Lower leg skin (tissue), 4 donors: ENCODE data around the gene SLC35B4. TPM values are rescaled to one million over a fixed set of nuclear protein-coding genes. Genes with fewer than 3 reads are reported as not detected.

Experiments used
- DNase-seq, 2 donors: peaks; one replicate each; pipeline ENCODE4 v3.0.0-alpha.2; 2019; ENCODE audit warnings: low spot score in 2 of 2
- H3K4me3 ChIP-seq: fragments of 200-600 bp; sonication (generic); 2 replicates; pipeline ENCODE4 v1.5.1; 2017; ENCODE audit warnings: mild to moderate bottlenecking, low read depth; ENCODE audit not compliant: poor library complexity, severe bottlenecking
- POLR2A ChIP-seq, 2 donors: fragments of 450-650 bp; IDR thresholded peaks; one replicate each; pipeline ENCODE4 v1.6.1; 2016 to 2017; ENCODE audit warnings: antibody characterized with exemption in 2 of 2, mild to moderate bottlenecking in 1 of 2, moderate library complexity in 1 of 2
- WGBS, 2 donors: methylation state at CpG; one replicate each; pipeline ENCODE4 v1.1.5; 2018; 5-methylcytosine and 5-hydroxymethylcytosine counted together
- intact Hi-C: fragments of 100-400 bp; cut with DNase I; formaldehyde crosslinking; loops from one replicate; pipeline ENCODE4 v1.15.0; 2023; ENCODE audit warnings: low total_unique reads
- total RNA-seq, 4 donors: library from RNA; depleted of rRNA; stranded (reverse); fragments of >200 nt; gene quantifications; one replicate each; pipeline ENCODE4 v1.1.0, GENCODE V29; 2016
- TF ChIP-seq, protein P1 (sequence below), 3 donors: fragments of 450-650 bp; IDR thresholded peaks; one replicate each; pipeline ENCODE4 v1.5.1; 2016; ENCODE audit warnings: antibody characterized with exemption in 3 of 3, mild to moderate bottlenecking in 3 of 3, moderate library complexity in 2 of 3

SLC35B4 gene
- total RNA-seq, 4 donors from 2014 or later, result 2.1 to 5.8 (median 2.9) TPM

DNA sequence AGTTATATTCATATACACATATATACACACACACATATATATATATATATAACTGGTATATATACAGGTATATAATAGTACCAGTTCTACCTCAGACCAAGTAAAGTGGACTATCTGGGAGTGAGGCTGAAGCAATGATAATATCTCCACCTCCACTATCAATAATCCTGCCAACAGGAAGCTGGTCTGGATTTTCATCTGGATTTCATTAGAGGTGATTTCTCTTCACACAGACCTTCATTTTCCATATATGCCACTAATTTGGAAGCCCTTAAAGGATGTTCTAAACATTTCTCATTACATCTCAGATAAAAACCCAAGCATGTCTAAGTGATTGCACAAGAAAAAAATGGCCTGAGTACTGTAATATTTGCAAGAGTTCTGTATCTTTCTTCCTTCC is 1.7 kb upstream of the SLC35B4 start:
- intact Hi-C loops, result no loop called here
- TF ChIP-seq, protein P1, sequence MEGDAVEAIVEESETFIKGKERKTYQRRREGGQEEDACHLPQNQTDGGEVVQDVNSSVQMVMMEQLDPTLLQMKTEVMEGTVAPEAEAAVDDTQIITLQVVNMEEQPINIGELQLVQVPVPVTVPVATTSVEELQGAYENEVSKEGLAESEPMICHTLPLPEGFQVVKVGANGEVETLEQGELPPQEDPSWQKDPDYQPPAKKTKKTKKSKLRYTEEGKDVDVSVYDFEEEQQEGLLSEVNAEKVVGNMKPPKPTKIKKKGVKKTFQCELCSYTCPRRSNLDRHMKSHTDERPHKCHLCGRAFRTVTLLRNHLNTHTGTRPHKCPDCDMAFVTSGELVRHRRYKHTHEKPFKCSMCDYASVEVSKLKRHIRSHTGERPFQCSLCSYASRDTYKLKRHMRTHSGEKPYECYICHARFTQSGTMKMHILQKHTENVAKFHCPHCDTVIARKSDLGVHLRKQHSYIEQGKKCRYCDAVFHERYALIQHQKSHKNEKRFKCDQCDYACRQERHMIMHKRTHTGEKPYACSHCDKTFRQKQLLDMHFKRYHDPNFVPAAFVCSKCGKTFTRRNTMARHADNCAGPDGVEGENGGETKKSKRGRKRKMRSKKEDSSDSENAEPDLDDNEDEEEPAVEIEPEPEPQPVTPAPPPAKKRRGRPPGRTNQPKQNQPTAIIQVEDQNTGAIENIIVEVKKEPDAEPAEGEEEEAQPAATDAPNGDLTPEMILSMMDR (IDR thresholded peaks at IDR 0.05), result no peak
- no peak for TF ChIP-seq POLR2A (IDR thresholded peaks at IDR 0.05)
- H3K4me3 ChIP-seq, result no peak overlapping the region
- no peak for DNase-seq

DNA sequence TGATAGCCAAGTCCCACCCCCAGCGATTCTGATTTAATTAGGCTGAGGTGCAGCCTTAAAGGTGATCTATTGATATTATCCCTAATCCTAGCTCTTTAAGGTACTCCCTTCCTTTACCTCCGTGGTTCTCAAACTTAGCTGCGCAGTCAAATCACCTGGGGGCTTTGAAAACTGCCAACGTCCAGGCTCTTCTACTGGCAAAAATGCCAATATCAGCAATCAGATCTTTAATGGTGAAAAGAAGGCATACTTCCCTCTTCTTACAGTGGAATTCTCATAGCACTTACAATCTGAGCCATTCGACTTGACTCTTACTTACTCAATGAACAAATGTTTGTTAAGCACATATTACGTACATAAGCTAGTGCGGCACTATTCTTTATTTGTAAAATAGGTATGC is 704 bp upstream of the SLC35B4 start:
- H3K4me3 ChIP-seq, result no peak overlapping the region
- TF ChIP-seq POLR2A (IDR thresholded peaks at IDR 0.05), result no peak
- TF ChIP-seq, protein P1 (IDR thresholded peaks at IDR 0.05), result no peak
- intact Hi-C loops, result no loop called here
- no peak for DNase-seq
- WGBS, 2 donors, result 68 to 69% methylated on average over 7 of the region's 7 CpGs

DNA sequence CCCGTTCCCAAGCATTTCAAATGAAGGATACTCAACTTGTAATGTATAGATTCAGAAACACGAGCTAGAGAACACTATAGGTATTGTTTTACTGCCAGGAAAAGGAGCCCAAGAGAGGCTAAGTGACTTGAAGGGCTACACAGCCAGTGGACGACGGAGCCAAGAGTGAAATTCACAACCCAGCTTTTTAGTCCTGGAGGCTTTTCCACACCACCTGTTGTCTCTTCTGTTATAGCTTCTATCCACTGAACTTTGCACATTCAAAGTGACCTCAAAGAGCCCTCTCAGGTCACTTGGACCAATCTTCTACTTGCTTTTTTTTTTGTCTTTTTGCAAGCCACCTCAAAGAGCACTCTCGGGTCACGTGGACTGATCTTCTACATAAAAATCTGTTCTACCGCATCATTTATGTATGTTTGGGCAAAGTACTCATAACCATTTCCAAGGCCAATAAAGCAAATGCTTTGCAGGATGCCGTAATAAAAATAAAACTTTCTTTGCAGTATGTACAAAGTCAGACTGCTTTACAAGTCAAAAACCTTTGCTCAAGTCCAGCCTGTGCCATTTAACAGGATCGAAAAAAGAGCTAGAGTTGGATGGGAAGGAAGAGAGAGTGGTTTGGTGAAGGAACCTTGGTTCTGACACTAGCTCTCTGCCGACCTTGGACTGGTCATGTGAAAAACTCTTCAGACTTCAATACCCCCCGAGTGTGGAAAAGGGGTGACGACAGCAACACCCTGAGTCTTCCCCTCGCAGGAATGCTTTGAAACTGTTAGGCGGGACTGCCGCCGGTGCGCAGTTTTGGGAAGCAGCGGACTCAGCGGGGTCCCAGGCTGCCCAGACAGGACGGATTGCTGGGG is 821 bp downstream of the SLC35B4 start:
- TF ChIP-seq, protein P1 (IDR thresholded peaks at IDR 0.05), result no peak
- no peak for TF ChIP-seq POLR2A (IDR thresholded peaks at IDR 0.05)
- H3K4me3 ChIP-seq, result peak overlapping the region; percentile 86
- DNase-seq, result no peak
- 26 to 29% methylated on average over 19 to 20 of the region's 20 CpGs for WGBS, 2 donors
- intact Hi-C loops, result no loop called here

DNA sequence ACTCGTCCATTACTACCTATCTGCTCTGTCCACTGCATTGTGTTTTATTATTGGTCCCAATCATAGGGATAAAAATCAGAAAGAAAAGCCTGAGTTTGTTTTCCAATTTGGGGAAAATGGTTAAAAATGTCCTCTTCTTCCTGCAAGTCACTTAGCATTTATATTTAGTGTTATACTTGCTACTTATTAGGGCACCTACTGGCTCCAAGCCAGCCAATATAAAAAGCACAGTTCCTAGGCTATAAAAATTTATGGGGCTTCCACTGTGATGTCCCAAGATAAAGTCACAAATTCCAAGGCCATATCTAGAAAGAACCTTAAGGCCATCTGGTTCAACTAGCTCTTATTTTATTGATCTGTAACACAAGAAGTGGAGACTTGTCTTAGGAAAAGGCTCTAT is 3.2 kb downstream of the SLC35B4 start:
- WGBS, 2 donors, result 89 to 90% methylated on average over 1 of the region's 1 CpG
- no peak for TF ChIP-seq POLR2A (IDR thresholded peaks at IDR 0.05)
- TF ChIP-seq, protein P1 (IDR thresholded peaks at IDR 0.05), result no peak

DNA sequence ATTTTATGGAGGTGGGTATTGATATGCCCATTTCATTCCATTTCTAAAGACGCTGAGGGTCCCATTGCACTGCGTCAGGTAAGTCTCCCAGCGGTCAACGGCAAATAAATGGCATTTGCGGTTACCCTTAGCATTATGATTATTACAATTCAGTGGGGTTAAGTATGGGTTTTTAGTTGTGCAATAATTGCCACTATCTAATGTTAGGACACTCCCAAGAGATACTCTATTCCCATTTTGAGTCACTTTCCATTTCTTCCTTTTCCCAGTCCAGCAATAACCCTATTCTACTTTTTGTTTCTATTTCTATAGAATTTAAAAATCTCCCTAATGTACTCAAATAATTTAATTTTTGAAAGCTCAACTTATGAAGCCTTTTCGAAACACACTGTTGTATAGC is 4.0 kb downstream of the SLC35B4 start:
- H3K4me3 ChIP-seq, result no peak overlapping the region
- DNase-seq, result no peak
- intact Hi-C loops, result no loop called here
- WGBS, 2 donors, result 82 to 93% methylated on average over 6 of the region's 6 CpGs
- TF ChIP-seq, protein P1 (IDR thresholded peaks at IDR 0.05), result no peak
- no peak for TF ChIP-seq POLR2A (IDR thresholded peaks at IDR 0.05)

More for the DNA sequence above, 3.2 kb downstream of the SLC35B4 start:
- intact Hi-C loops, result no loop called here
- DNase-seq, result no peak
- no peak overlapping the region for H3K4me3 ChIP-seq
